Astrocyte of the spinal cord (primary cell): ENCODE data around the gene ATP5PO.

Experiments
- DNase-seq: peaks from one replicate; pipeline ENCODE4 v3.0.0; 2011; ENCODE audit warnings: low read depth, low spot score
- H3K4me3 ChIP-seq: 2 replicates; pipeline ENCODE4 v1.5.1; 2011; ENCODE audit warnings: low read depth, mild to moderate bottlenecking, low read length, moderate library complexity
- CTCF ChIP-seq: IDR thresholded peaks from 2 replicates; pipeline ENCODE4 v1.5.1; 2012; ENCODE audit warnings: low read depth, mild to moderate bottlenecking, low read length, inconsistent platforms
- in situ Hi-C: cut with HindIII; loops from 2 replicates; pipeline ENCODE4 v1.10.0; 2017; ENCODE audit warnings: low sequenced_read_pairs

Gene ATP5PO

DNA sequence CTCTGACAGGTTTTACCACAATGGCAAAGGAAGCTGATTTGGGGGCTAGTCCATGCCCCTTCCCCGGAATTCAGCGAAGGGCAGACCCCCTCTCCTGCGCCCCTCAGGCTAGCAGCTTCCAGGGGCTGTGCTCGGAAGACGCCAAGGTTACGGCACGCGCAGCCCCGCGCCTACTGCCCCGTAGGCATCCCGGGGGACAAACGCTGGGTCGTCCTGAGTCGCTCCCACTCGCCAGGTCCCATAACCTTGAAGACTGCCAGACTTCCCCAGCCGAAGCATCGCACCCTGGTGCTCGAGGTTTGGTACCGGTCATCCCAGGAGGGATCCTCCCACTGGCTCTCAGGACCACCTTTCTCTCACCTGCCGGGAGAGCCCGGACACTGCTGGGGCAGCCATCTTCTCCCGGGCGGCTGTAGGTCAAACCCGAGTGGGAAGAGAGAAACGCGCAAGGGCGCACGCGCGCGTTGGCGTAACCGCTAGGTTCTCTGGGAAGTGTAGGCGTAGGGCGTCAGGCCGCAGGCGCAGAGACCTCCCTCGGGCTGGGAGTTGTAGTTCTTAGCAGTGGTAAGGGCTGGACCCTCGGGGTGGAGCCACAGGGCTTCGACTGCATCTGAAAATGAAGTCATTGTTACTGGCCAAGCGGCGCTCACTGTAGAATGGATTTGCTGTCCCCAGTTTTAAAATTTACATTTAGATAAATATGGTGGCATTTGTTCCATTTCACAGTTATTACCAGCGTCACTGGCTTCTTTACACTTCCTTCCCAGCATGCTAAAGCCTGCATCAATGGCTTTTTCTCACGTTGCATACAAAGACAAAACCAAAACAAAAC is at the start of gene ATP5PO:
Gene ATP5PO, minus strand, starts transcription at position 437 of the 832 bp plus-strand sequence. Its CDS starts 41 bp downstream, at position 396.
- TF ChIP-seq CTCF = no peak
- peak within 1 kb of the TSS; percentile 100 for H3K4me3 ChIP-seq
- DNase-seq = peak; percentile 98
- in situ Hi-C loops = no loop called here

DNA sequence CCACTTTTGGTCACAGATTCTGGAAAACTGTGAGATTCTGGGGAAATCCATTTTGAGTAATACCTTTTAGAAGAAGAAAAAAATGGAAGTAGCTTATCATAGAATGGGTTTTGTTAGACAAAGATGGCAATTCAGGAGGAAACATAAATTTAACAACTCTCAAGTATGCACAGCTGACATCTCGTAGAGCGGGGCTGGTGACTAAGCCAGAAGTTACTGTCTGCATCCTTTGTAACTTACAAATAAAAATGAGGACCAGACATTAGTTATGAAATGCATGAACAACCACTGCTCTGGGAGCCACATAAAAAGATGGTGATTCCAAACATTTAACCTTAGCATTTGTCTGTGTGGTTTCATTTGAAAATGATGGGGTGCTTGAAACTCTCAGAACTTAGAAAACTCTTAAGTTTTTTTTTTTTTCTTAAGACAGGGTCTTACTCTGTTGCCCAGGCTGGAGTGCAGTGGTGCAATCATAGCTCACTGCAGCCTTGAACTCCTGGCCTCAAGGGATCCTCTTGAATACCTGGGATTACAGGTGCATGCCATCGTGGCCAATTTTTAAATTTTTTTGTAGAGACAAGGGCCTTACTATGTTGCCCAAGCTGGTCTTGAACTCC is 49.2 kb upstream of the ATP5PO start:
- no peak for TF ChIP-seq CTCF
- no peak overlapping the region for H3K4me3 ChIP-seq
- in situ Hi-C loops = no loop called here
- DNase-seq = no peak

- no peak for DNase-seq
- in situ Hi-C loops = no loop called here
- TF ChIP-seq CTCF = no peak
Measured at GRCh38 chr21:33963848-33964555, 48.4 kb upstream of the ATP5PO start.

GRCh38 chr21:33962290-33962689 is 46.7 kb upstream of the ATP5PO start:
- TF ChIP-seq CTCF = no peak
- in situ Hi-C loops = no loop called here
- H3K4me3 ChIP-seq = no peak overlapping the region
- no peak for DNase-seq

More at GRCh38 chr21:33963848-33964555, 48.4 kb upstream of the ATP5PO start:
- no peak overlapping the region for H3K4me3 ChIP-seq

DNA sequence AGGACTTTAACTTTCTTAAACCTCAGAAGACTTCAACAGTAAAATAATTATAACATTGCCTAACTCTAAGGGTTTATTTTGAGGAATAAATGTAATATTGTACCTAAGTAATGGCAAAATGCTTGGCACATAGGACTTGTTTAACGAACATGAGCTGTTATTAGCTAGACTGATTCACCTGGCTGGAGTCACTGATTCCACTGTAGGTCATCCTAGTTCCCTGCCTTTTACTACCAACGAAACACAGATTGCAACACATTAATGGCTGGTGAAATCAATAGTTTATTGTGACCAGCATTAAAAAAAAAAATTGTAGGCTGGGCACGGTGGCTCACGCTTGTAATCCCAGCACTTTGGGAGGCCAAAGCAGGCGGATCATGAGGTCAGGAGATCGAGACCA is 45.5 kb upstream of the ATP5PO start:
- DNase-seq = no peak
- in situ Hi-C loops = no loop called here
- no peak overlapping the region for H3K4me3 ChIP-seq
- no peak for TF ChIP-seq CTCF

DNA sequence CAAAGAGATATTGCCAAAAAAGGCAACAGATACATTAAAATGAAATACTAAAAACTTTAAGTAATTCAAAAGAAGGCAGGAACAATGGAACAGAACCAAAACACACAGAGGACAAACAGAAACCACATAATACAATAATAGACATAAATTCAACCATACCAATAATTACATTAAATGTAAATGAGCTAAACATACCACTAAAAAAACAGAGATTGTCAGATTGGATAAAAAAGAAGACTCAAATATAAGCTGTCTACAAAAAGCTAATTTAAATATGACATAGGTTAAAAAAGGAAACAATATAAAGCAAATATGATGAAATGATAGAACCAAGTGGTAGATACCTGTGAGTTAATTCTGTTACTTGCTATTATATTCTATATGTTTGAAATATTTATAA is 44.1 kb upstream of the ATP5PO start:
- no peak for TF ChIP-seq CTCF
- in situ Hi-C loops = no loop called here
- no peak overlapping the region for H3K4me3 ChIP-seq
- DNase-seq = no peak
